Lower leg skin (tissue), 4 donors: Measurements from ENCODE around the gene FOXA2. TPM values are rescaled to one million over a fixed set of nuclear protein-coding genes. Genes with fewer than 3 reads are reported as not detected.

Experiments used
- DNase-seq, 2 donors: peaks; one replicate each; pipeline ENCODE4 v3.0.0-alpha.2; 2019; ENCODE audit warnings: low spot score in 2 of 2
- H3K4me3 ChIP-seq: fragments of 200-600 bp; sonication (generic); 2 replicates; pipeline ENCODE4 v1.5.1; 2017; ENCODE audit warnings: mild to moderate bottlenecking, low read depth; ENCODE audit not compliant: poor library complexity, severe bottlenecking
- CTCF ChIP-seq, 3 donors: fragments of 450-650 bp; IDR thresholded peaks; one replicate each; pipeline ENCODE4 v1.5.1; 2016; ENCODE audit warnings: antibody characterized with exemption in 3 of 3, mild to moderate bottlenecking in 3 of 3, moderate library complexity in 2 of 3
- POLR2A ChIP-seq, 2 donors: fragments of 450-650 bp; IDR thresholded peaks; one replicate each; pipeline ENCODE4 v1.6.1; 2016 to 2017; ENCODE audit warnings: antibody characterized with exemption in 2 of 2, mild to moderate bottlenecking in 1 of 2, moderate library complexity in 1 of 2
- WGBS, 2 donors: methylation state at CpG; one replicate each; pipeline ENCODE4 v1.1.5; 2018; 5-methylcytosine and 5-hydroxymethylcytosine counted together
- intact Hi-C: fragments of 100-400 bp; cut with DNase I; formaldehyde crosslinking; loops from one replicate; pipeline ENCODE4 v1.15.0; 2023; ENCODE audit warnings: low total_unique reads
- total RNA-seq, 4 donors: library from RNA; depleted of rRNA; stranded (reverse); fragments of >200 nt; gene quantifications; one replicate each; pipeline ENCODE4 v1.1.0, GENCODE V29; 2016

The FOXA2 gene
- total RNA-seq, 4 donors from 2014 or later: not detected

GRCh38 chr20:22590662-22591061, 6.3 kb upstream of the FOXA2 start:
- TF ChIP-seq POLR2A (IDR thresholded peaks at IDR 0.05) (no peak), CTCF (IDR thresholded peaks at IDR 0.05) (no peak)
- DNase-seq: no peak
- intact Hi-C loops: no loop called here
- 0 to 17% methylated on average over 1 of the region's 1 CpG for WGBS, 2 donors
- H3K4me3 ChIP-seq: no peak overlapping the region

- H3K4me3 ChIP-seq: no peak overlapping the region
- WGBS, 2 donors: 6 to 7% methylated on average over 37 to 47 of the region's 47 CpGs
- TF ChIP-seq CTCF (IDR thresholded peaks at IDR 0.05) (no peak), POLR2A (IDR thresholded peaks at IDR 0.05) (no peak)
- intact Hi-C loops: no loop called here
- no peak for DNase-seq
These were observed 2.4 kb upstream of the FOXA2 start for GRCh38 chr20:22586645-22587310.

- TF ChIP-seq CTCF (IDR thresholded peaks at IDR 0.05) (no peak), POLR2A (IDR thresholded peaks at IDR 0.05) (no peak)
- intact Hi-C loops: no loop called here
- DNase-seq: no peak
- no peak overlapping the region for H3K4me3 ChIP-seq
- WGBS, 2 donors: 12 to 18% methylated on average over 27 to 29 of the region's 29 CpGs
These were observed 1.6 kb upstream of the FOXA2 start for GRCh38 chr20:22585786-22586493.

- WGBS, 2 donors: 2% methylated on average over 56 to 57 of the region's 58 CpGs
- intact Hi-C loops: no loop called here
- no peak overlapping the region for H3K4me3 ChIP-seq
- no peak for DNase-seq
- no peak for TF ChIP-seq CTCF (IDR thresholded peaks at IDR 0.05)
- TF ChIP-seq POLR2A (IDR thresholded peaks at IDR 0.05): no peak
These were observed 782 bp upstream of the FOXA2 start for GRCh38 chr20:22584922-22585785.

GRCh38 chr20:22583773-22584521, 425 bp downstream of the FOXA2 start:
- no peak overlapping the region for H3K4me3 ChIP-seq
- TF ChIP-seq POLR2A (IDR thresholded peaks at IDR 0.05) (no peak), CTCF (IDR thresholded peaks at IDR 0.05) (no peak)
- intact Hi-C loops: no loop called here
- no peak for DNase-seq
- 1% methylated on average over 35 to 38 of the region's 41 CpGs for WGBS, 2 donors
